Activated CD4-positive, alpha-beta memory T cell treated with anti-CD3 and anti-CD28 coated beads for 36 hours (primary cell): ENCODE data around the gene ARHGAP29. TPM values are rescaled to one million over a fixed set of nuclear protein-coding genes. Genes with fewer than 3 reads are reported as not detected.

Experiments used
- CTCF ChIA-PET: fragments of 350-600 bp; sonication (Branson Sonifier 250); formaldehyde crosslinking; loops from one replicate; lab custom pipeline; 2021; ENCODE audit warnings: antibody characterized with exemption, inconsistent platforms; lab: Charles Lee
- POLR2A ChIA-PET: fragments of 350-600 bp; sonication (Branson Sonifier 250); formaldehyde crosslinking; loops from one replicate; lab custom pipeline; 2021; ENCODE audit warnings: antibody characterized with exemption; lab: Charles Lee
- DNase-seq: peaks from one replicate; pipeline ENCODE4 v3.0.0-alpha.2; 2020
- H3K27ac Mint-ChIP-seq: one replicate; pipeline ENCODE4 v1.8.0; 2021; ENCODE audit warnings: mixed read lengths
- H3K27me3 Mint-ChIP-seq: one replicate; pipeline ENCODE4 v1.8.0; 2021; ENCODE audit warnings: mixed read lengths
- H3K36me3 Mint-ChIP-seq: one replicate; pipeline ENCODE4 v1.8.0; 2021; ENCODE audit warnings: mixed read lengths
- H3K4me1 Mint-ChIP-seq: one replicate; pipeline ENCODE4 v1.8.0; 2021; ENCODE audit warnings: low read depth, mixed read lengths
- H3K4me3 Mint-ChIP-seq: one replicate; pipeline ENCODE4 v1.8.0; 2021; ENCODE audit warnings: mild to moderate bottlenecking, mixed read lengths
- H3K9me3 Mint-ChIP-seq: one replicate; pipeline ENCODE4 v1.8.0; 2021; ENCODE audit warnings: mixed read lengths
- intact Hi-C: fragments of 100-400 bp; cut with micrococcal nuclease; formaldehyde crosslinking; loops from one replicate; pipeline ENCODE4 v1.15.1; 2023
- total RNA-seq, 2 experiments: library from RNA; stranded (reverse); gene quantifications; one replicate each; pipeline ENCODE4 v1.2.3, GENCODE V29; 2021

Gene ARHGAP29
- total RNA-seq, 2 experiments from 2014 or later: 0.31 to 0.38 TPM

GRCh38 chr1:94239796-94240195, 2.4 kb upstream of the ARHGAP29 start:
- CTCF ChIA-PET: no interaction called here
- POLR2A ChIA-PET: no interaction called here
- Mint-ChIP-seq H3K9me3 (peaks cover 16% of the 10 kb centered on the region), H3K4me3 (no peak overlapping the region), H3K27me3 (peaks cover 60% of the 10 kb centered on the region), H3K27ac (no peak overlapping the region), H3K4me1 (peaks cover 12% of the 10 kb centered on the region), H3K36me3 (peaks cover 2% of the 10 kb centered on the region)
- intact Hi-C loops: loop anchor here (10.0 kb wide), 2 partner anchors 205 to 225 kb away; no protein-coding TSS in a partner anchor
- DNase-seq: no peak

GRCh38 chr1:94239051-94239450, 1.7 kb upstream of the ARHGAP29 start:
- H3K4me3 Mint-ChIP-seq: no peak overlapping the region
- POLR2A ChIA-PET: no interaction called here
- H3K27me3 Mint-ChIP-seq: peaks cover 59% of the 10 kb centered on the region

GRCh38 chr1:94236630-94237290, 624 bp downstream of the ARHGAP29 start:
- CTCF ChIA-PET: no interaction called here
- Mint-ChIP-seq H3K27ac (no peak overlapping the region), H3K27me3 (peaks cover 65% of the 10 kb centered on the region), H3K4me3 (peak overlapping the region; percentile 40), H3K4me1 (peaks cover 12% of the 10 kb centered on the region), H3K9me3 (peaks cover 1% of the 10 kb centered on the region), H3K36me3 (no peaks in the 10 kb centered on the region)
- peak; percentile 13 for DNase-seq
- intact Hi-C loops: loop anchor here (2.0 kb wide), 1 partner anchor 182 kb away; the partner anchor contains the start of gene ABCD3
- POLR2A ChIA-PET: no interaction called here

More at GRCh38 chr1:94239051-94239450, 1.7 kb upstream of the ARHGAP29 start:
- Mint-ChIP-seq H3K4me1 (peaks cover 12% of the 10 kb centered on the region), H3K9me3 (peaks cover 16% of the 10 kb centered on the region), H3K36me3 (peaks cover 2% of the 10 kb centered on the region), H3K27ac (no peak overlapping the region)
- intact Hi-C loops: no loop called here
- CTCF ChIA-PET: no interaction called here
- no peak for DNase-seq

DNA sequence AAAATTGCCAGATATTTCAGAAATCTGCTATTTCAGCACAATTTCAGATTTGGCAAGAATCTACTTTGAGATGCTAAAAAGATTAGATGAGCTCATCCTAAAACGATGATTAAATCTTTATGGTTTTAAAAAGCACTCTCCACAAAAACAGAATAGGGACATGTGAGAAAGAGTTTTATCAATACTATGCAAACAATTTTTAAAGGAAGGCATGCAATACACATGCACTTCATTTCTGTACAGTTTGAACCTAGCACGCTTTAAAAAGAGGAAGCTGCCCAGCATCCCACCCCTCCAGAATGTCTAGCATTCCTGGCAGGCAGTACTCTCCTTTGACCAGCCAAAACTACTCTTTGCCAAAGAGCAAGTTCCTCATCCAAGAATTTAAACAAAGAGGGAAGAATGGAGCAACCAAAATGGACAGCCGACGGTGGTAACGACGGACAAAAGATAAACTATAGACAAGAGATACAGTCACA, 1.3 kb downstream of the ARHGAP29 start:
- Mint-ChIP-seq H3K4me3 (no peak overlapping the region), H3K27ac (no peak overlapping the region), H3K27me3 (peaks cover 67% of the 10 kb centered on the region), H3K36me3 (no peaks in the 10 kb centered on the region), H3K4me1 (peaks cover 12% of the 10 kb centered on the region), H3K9me3 (no peaks in the 10 kb centered on the region)
- CTCF ChIA-PET: no interaction called here
- DNase-seq: no peak
- intact Hi-C loops: loop anchor here (2.0 kb wide), 1 partner anchor 183 kb away; the partner anchor contains the start of gene ABCD3
- POLR2A ChIA-PET: no interaction called here

DNA sequence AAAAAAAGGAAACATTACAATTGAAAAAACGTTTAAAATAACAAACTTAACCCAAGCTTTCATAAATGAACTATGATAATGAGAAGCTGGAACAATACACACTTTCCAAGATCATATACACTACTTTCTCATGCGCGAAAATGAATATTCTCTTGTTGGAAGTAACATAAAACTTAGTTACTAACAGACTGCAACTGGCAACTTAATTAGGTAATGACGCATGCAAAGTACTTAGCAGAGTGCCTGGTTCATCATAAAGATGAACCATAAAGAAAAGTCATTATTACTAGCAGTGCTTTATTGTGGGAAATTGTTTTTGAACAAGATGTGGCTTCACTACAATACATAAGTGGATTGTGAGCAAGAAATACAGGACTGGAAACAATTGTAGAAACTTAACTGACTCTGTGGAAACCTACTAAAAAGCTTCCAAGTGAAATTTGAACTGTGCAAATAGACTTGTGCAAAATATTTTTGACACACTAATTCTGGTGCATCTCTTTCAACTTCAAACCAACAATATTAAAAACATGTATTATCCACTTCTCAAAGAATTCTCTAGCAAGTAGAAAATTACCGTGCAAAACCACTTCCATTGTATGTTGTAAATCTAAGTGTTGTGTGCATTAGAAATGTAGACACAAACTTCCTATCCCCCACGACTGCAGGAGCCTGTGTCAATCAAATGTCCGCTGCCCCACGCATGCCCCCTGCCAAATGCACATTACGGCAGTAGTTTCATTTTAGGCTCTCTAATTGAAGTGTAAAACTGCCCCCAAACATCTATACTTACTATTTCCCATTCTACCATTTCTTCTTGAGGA, 2.0 kb downstream of the ARHGAP29 start:
- Mint-ChIP-seq H3K4me1 (peaks cover 12% of the 10 kb centered on the region), H3K4me3 (no peak overlapping the region), H3K36me3 (no peaks in the 10 kb centered on the region), H3K9me3 (no peaks in the 10 kb centered on the region), H3K27ac (no peak overlapping the region), H3K27me3 (peaks cover 61% of the 10 kb centered on the region)
- POLR2A ChIA-PET: no interaction called here
- intact Hi-C loops: loop anchor here (2.0 kb wide), 1 partner anchor 183 kb away; the partner anchor contains the start of gene ABCD3
- CTCF ChIA-PET: no interaction called here
- DNase-seq: no peak

GRCh38 chr1:94234615-94235014, 2.8 kb downstream of the ARHGAP29 start:
- ChIA-PET CTCF (no interaction called here), POLR2A (no interaction called here)
- DNase-seq: no peak
- Mint-ChIP-seq H3K36me3 (no peaks in the 10 kb centered on the region), H3K27me3 (peaks cover 57% of the 10 kb centered on the region), H3K9me3 (no peaks in the 10 kb centered on the region), H3K27ac (no peak overlapping the region), H3K4me1 (peaks cover 12% of the 10 kb centered on the region), H3K4me3 (no peak overlapping the region)
- intact Hi-C loops: no loop called here

GRCh38 chr1:94231746-94232145, 5.6 kb downstream of the ARHGAP29 start:
- DNase-seq: no peak
- ChIA-PET POLR2A (no interaction called here), CTCF (no interaction called here)
- no peaks in the 10 kb centered on the region for H3K36me3 Mint-ChIP-seq
- intact Hi-C loops: no loop called here
- peaks cover 12% of the 10 kb centered on the region for H3K4me1 Mint-ChIP-seq
- no peaks in the 10 kb centered on the region for H3K9me3 Mint-ChIP-seq
- peaks cover 41% of the 10 kb centered on the region for H3K27me3 Mint-ChIP-seq
- H3K4me3 Mint-ChIP-seq: no peak overlapping the region
- H3K27ac Mint-ChIP-seq: no peak overlapping the region

- CTCF ChIA-PET: no interaction called here
- H3K4me3 Mint-ChIP-seq: no peak overlapping the region
- intact Hi-C loops: no loop called here
- no peak for DNase-seq
- H3K9me3 Mint-ChIP-seq: no peaks in the 10 kb centered on the region
- H3K27me3 Mint-ChIP-seq: peaks cover 33% of the 10 kb centered on the region
- peaks cover 4% of the 10 kb centered on the region for H3K4me1 Mint-ChIP-seq
- H3K27ac Mint-ChIP-seq: no peak overlapping the region
- no peaks in the 10 kb centered on the region for H3K36me3 Mint-ChIP-seq
- POLR2A ChIA-PET: no interaction called here
Measured at GRCh38 chr1:94230920-94231319, 6.5 kb downstream of the ARHGAP29 start.

GRCh38 chr1:94228640-94229375, 8.6 kb downstream of the ARHGAP29 start:
- intact Hi-C loops: no loop called here
- ChIA-PET POLR2A (no interaction called here), CTCF (no interaction called here)
- H3K4me1 Mint-ChIP-seq: no peaks in the 10 kb centered on the region
- peaks cover 21% of the 10 kb centered on the region for H3K27me3 Mint-ChIP-seq
- no peaks in the 10 kb centered on the region for H3K36me3 Mint-ChIP-seq
- no peak for DNase-seq
- H3K4me3 Mint-ChIP-seq: no peak overlapping the region
- H3K27ac Mint-ChIP-seq: no peak overlapping the region
- no peaks in the 10 kb centered on the region for H3K9me3 Mint-ChIP-seq

- no peaks in the 10 kb centered on the region for H3K9me3 Mint-ChIP-seq
- no peaks in the 10 kb centered on the region for H3K4me1 Mint-ChIP-seq
- ChIA-PET POLR2A (no interaction called here), CTCF (no interaction called here)
- H3K4me3 Mint-ChIP-seq: no peak overlapping the region
- H3K27me3 Mint-ChIP-seq: peaks cover 16% of the 10 kb centered on the region
- intact Hi-C loops: no loop called here
- H3K27ac Mint-ChIP-seq: no peak overlapping the region
- no peaks in the 10 kb centered on the region for H3K36me3 Mint-ChIP-seq
- no peak for DNase-seq
Measured at GRCh38 chr1:94227624-94228023, 9.8 kb downstream of the ARHGAP29 start.

GRCh38 chr1:94225845-94226244, 11.5 kb downstream of the ARHGAP29 start:
- Mint-ChIP-seq H3K27ac (no peak overlapping the region), H3K27me3 (peaks cover 7% of the 10 kb centered on the region), H3K4me3 (no peak overlapping the region), H3K36me3 (no peaks in the 10 kb centered on the region), H3K4me1 (no peaks in the 10 kb centered on the region), H3K9me3 (no peaks in the 10 kb centered on the region)
- ChIA-PET CTCF (no interaction called here), POLR2A (no interaction called here)
- intact Hi-C loops: no loop called here
- no peak for DNase-seq

DNA sequence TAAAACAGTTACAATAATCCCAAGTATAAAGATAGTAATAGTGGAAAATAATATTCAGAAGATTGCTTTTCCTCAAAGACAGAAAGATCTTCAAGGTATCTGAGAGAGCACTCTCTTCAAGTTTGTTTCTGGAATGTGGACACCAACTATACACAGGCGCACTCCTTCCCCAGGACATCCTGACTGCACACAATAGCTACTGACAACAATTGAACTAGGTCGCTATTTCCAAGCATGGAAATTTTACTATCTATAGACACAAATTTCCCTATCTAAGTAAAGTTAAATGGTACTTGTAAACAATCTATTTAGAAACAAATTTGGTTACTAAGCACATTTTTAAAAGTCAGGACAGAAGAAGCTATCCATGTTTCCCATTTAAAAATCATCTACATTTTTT, 19.1 kb downstream of the ARHGAP29 start:
- H3K27me3 Mint-ChIP-seq: peaks cover 10% of the 10 kb centered on the region
- DNase-seq: no peak
- CTCF ChIA-PET: no interaction called here
- POLR2A ChIA-PET: no interaction called here
- no peaks in the 10 kb centered on the region for H3K36me3 Mint-ChIP-seq
- H3K27ac Mint-ChIP-seq: no peak overlapping the region
- no peaks in the 10 kb centered on the region for H3K4me1 Mint-ChIP-seq
- H3K4me3 Mint-ChIP-seq: no peak overlapping the region
- no peaks in the 10 kb centered on the region for H3K9me3 Mint-ChIP-seq
- intact Hi-C loops: no loop called here
